Inferior parietal cortex (tissue), 1 donor: Measurements from ENCODE around the gene KRTAP12-1.

Experiments
- DNase-seq: peaks from one replicate; pipeline ENCODE4 v3.0.0-alpha.2; 2016; ENCODE audit errors: extremely low spot score

Gene KRTAP12-1, protein sequence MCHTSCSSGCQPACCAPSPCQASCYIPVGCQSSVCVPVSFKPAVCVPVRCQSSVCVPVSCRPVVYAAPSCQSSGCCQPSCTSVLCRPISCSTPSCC

DNA sequence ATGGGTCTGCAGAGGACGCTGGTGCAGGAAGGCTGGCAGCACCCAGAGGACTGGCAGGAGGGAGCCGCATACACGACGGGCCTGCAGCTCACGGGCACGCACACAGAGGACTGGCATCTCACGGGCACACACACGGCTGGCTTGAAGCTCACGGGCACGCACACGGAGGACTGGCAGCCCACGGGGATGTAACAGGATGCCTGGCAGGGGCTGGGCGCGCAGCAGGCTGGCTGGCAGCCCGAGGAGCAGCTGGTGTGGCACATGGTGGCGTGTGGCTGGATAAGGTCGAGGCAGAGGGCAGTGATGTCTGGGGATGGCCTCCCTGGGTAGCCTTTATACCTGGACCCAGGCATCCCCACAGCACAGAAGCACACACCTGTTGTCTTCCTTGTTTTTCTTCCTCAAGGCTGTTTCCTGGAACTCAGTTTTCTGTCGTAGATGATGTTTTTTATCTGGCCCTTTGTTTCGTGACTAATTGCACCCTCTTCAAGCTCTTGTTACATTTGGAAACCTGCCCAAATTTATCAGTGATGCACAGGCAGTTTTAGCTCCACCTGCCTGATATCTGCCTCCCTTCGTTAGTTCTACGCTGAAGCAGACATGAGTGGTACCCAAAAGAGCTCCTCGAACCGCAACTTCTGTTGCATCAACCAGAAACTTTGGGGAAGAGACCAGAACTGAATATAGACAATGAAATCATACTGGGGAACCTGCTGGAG, at the start of gene KRTAP12-1:
TSS of gene KRTAP12-1 (minus strand) at position 303 of the 719 bp plus-strand sequence. CDS start at position 263, 40 bp downstream.
- no peak for DNase-seq

DNA sequence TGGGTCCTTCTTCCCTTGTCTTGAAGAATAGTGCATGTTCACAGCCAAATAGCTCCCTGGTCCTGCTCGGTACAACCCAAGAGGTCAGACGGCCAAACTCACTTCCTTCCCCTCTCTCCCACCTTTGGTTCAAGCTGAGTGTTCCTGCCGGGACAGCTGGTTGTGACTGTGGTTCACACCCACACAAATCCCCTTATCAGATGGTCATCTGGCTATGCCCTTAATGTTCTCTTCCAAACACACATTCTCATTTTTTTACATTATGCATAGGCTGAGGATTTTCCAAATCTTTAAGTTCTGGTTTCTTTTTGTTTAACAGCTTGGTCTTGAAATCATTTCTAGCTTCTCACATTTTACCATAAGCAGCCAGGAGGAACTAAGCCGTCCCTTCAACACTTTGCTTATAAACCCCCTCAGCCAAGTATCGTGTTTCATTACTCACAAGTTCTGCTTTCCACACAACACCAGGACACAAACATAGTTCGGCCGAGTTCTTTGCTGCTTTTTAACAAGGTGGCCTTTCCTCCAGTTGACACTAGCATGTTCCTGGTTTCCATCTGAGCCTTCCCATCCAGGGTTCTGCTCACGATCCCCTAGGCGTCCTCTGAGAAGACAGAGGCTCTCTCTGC, 49.1 kb upstream of the KRTAP12-1 start:
- no peak for DNase-seq

DNA sequence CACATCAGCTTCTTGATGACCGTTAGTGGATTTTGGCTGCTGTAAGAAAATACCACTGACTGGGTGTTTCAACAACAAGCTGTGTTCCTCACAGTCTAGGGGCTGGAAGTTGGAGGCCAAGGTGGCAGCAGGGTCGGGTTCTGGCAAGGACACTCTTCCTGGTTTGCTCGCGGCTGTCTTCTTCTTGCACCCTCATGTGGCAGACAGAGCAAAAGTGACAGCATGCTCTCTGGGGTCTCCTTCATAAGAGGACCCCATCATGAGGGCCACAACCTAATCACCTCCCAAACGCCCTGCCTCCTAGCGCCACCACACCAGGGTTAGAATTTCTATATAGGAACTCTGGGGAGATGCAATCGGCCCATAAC, 48.0 kb upstream of the KRTAP12-1 start:
- no peak for DNase-seq

DNA sequence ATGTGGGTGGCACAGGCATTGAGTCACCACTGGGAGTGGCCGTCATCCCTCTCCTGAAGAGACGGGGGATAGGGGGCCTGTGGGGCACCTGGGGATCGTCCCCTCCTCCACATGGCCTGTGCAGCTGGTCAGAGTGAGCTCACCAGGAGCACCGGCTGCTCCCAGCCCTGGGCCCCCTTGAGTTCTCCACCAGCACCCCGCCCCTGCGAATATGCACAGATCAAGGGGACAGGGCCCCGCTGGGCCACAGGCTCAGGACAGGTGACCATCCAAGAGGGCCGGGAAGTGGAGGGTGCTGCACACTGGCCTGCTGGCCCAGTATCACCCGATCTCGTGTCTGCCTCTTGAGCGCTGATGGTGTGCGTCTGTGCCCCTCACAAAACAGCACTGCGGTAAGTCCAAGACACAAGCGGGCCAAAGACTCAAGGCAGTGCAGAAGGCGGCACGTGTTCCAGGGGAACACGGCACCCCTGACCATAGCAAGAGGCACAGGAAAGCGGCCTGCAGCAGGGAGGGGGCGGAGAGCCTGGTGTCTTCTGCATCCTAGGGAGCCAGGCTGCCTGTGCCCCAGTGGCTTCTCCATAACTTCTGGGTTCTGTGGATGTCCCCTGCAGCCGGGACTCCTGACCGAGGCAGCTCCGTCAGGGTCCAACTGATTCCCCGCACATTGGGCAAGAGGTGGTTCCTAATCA, 47.5 kb upstream of the KRTAP12-1 start:
- DNase-seq = no peak

DNA sequence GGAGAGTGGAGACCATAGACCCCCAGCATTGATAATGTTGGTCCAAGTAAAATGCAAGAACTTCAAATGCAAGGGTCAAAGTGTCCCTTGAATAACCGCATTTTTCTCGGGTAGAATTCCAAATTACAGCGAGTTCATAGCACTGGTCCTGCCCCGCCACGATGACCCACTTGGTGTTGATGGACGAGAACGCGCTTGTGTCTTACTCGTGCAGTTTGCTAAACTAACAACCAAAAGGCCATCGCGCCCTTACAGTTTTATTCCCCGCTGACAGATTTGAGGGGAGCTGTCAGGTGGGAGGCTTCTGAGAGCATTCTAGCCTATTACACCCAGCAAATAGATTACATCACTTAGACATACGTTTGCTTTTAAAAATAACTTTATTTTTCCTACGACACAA, 46.8 kb upstream of the KRTAP12-1 start:
- no peak for DNase-seq

DNA sequence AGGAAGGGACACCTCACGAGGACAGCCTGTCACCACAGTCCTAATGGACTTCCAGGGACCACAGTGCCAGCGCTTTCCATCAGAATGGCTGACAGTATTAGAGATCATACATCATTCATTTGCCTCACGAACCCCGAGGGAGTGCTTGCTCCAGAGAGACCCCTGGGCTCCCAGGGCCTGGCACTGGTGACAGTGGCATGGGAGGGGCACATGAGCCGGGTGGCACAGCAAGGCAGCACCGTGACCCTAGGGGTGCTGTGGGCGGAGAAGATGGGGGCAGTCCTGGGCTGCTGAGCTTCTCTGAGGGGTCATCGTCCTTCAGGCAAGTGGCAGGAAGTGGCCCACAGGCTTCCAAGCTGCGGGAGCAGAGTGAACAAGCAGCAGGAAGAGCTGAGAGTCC, 45.8 kb upstream of the KRTAP12-1 start:
- no peak for DNase-seq

DNA sequence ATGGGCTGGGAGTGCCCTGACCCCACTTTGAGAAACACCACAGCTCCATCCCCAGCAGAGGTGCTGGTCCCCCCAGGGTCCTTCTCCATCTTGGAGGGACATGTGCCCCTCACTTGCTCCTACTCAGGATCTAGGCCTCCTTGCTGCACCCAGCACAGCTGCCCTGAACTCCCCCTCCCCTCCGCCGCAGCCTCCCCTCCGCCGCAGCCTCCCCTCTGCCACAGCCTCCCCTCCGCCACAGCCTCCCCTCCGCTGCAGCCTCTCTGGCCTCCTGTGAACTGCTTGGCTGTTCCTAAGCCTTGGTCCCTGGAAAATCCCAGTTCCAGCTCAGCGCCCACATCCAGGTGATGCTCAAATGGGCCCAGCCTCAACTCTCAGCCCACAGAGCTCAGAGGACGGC, 45.4 kb upstream of the KRTAP12-1 start:
- DNase-seq = no peak

DNA sequence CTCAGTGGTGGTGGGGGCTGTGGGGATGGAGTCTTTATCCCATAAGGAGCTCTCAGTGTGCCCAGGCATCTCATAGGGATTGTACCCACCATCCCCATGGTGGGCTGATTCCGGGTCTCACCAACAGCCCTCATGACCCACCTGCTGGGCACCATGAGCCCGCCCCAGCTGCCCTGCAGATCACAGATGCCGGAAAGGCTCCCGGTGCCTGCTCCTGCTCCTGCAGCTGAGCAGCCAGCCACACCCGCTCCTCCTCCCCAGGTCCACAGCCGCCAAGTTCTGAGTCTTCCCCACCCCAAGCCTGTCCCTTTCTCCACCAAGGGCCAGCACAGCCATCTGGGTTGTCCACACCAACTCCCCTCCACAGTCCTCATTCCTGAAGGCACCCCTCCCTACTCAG, 44.9 kb upstream of the KRTAP12-1 start:
- DNase-seq = no peak

DNA sequence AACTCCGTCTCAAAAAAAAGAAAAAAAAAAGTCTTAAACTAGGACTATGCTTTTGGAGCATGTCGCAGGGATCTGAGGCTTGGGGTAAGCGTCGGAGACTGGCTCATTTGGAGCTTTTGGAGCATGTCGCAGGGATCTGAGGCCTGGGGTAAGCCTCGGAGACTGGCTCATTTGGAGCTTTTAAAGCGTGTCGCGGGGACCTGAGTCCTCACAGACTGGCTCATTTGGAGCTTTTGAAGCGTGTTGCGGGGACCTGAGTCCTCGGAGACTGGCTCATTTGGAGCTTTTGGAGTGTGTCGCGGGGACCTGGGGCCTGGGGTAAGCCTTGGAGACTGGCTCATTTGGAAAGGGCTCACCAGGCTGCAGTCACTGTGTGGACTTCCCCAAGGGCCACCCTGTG, 43.0 kb upstream of the KRTAP12-1 start:
- DNase-seq = no peak

DNA sequence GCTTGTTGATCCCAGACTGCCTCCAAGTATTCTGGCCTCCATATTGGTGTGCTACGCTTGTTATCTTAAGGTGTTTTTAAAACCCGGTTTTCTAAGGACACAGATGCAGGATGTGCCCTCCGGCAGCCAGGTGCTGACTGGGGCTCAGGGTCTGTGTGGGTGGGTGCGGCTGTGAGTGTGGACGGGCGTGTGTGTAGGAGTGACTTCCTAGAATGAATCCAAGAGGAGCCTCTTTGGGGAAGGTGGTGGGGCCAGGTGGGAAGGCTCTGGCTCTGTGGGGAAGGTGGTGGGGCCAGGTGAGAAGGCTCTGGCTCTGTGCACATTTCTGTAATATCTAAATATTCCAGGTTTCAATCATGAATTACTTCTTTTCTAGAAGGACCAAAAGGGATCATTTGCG, 42.2 kb upstream of the KRTAP12-1 start:
- DNase-seq = no peak

DNA sequence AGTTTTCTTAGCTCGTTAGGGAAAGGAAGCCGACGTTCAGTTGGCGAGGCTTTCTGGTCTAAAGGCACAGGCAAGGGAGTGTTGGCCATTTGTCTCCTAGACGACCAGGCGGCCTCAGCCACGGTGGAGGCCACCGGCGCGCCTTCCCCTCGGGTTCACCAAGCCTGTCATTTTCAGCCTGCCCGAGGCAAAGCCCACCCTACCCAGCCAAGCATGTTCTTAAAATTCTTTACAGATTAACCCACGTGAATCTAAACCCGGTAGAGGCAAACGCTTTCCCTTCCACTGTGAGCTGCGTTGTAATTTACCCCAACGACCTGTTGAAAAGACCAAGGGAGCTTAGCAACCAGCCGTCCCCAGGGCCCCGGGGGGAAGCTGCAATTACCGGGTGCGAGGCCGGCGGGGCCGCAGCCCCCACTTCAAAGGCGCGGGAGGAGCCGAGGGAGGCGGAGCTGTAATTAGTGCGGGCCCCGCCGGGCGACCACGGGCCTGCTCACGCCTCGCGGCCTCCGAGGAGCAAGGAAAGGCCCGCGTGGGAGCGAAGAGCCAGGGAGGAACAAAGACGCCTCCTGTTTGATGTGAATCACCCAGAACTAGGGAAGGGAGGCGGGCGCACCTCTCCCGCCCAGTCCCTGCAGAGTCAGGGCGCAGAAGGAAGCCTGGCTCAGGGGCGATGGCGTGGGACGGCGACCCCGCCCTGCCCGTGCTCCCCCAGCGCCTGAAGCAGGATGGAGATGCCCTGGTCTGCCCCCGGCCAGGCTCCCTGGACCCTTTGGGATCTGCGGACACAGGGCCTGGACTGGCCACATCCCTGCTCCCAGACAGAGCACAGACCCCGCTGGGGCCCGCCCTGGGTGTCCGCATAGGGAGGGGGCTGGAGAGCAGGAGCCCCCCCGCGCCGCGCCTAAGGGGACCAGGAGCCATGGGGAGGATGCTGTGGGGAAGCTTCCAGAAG, 41.5 kb upstream of the KRTAP12-1 start:
- DNase-seq = no peak

DNA sequence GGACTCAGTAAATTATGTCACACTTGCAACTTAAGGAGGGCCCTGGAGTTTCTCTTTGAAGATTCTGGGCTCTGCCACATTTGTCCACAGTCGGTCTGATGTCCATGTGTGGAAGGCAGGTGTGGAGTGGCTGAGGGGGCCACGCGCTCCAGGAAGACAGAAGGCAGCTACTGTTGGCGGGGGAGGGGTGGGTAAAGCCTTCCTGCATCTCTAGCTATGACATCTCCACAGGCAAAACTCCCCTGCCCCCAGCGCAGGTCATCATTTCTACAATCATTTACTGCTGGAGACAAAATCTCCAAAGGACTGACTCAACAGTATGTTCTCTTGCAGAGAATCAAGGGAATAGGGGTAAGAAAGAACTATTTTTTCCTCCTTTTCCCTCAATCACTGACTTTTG, 40.8 kb upstream of the KRTAP12-1 start:
- DNase-seq = no peak

DNA sequence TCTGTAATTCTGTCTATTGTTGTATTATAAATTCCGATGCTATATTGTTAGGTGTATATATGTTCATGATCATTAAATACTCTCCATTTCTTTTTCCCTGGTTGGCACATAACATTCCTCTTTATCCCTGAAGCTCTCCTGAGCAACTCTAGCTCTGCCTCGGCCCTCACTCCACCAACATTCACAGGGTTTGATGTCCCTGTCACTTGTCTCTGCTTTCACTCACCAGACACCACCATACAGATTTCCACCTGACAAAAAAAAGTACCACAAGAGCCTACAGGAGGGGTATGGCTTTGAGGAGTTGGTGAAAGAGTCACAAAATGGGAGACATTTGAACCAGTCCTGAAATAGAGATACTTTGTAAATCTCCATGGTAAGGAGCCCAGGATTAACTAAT, 38.2 kb upstream of the KRTAP12-1 start:
- DNase-seq = no peak

DNA sequence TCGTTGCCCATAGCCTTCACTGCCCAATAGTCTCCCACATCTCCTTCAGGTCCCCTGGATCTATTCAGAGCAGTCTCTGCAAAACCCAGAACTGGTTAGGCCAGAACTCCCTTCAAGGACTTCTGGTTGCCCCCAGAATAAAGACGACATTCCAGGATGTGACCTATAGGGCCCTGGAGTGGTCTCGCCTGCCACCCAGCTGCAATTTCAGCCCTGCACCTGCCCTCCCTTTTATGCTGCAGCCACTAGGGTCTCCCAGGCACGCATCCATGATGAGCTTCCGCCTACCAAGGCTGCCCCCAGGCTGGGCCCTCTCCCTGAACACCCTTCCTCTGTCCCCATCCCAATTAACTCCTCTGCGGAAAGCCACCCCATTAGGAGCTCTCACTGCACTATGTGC, 36.6 kb upstream of the KRTAP12-1 start:
- no peak for DNase-seq

DNA sequence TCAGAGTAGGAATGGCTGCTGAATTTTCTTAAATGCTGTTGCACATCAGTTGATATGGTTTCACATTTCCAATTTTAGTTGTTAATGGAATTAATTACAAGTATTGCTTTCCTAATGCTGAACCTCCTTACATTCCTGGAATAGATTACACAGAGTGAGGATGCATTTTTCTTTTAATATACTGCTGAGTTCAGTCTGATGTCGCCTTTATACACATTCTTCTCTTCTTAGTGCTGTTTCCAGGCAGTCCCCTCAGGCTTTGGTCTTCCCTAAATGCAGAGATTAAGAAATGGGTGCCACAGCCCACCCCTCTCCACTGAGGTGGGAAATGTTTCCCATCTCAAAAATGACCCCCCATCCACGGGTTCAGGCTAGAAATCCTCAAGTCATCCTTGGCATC, 36.1 kb upstream of the KRTAP12-1 start:
- no peak for DNase-seq

DNA sequence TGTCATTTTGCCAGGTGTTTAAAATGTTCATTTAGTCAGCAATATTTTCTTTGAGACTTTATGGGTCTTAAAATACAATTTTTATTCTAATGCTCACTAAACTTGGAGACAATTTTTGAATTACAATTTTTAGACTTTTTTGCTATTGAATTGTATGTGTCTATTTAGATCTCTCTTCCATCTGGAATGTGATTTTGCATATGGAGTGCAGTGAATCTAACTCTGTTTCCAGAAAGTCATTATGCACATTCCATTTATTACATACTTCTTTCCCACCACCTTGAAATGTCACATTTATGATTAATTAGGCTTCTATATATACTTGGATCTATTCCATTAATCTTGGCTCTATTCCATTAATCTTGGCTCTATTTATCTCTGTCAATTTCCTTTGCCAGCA, 35.0 kb upstream of the KRTAP12-1 start:
- no peak for DNase-seq

DNA sequence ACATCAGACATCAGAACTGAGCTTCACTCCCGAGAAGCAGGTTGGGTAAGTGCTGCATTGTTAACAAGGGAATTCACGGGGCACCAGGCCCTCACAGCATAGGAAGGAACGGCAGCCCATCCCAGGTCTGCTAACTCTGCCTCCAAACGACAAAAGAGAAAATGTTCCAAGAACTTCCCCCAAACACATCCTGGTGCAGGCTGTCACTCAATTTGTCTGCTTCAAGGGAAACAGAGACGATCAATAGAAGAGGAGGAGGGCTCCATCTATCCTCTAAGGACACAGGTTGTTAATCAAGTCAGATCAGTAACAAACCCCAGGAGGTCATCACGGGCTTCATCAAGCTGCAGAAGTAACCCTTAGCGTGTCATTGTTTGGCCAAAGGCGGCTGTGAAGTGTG, 32.9 kb upstream of the KRTAP12-1 start:
- DNase-seq = no peak

DNA sequence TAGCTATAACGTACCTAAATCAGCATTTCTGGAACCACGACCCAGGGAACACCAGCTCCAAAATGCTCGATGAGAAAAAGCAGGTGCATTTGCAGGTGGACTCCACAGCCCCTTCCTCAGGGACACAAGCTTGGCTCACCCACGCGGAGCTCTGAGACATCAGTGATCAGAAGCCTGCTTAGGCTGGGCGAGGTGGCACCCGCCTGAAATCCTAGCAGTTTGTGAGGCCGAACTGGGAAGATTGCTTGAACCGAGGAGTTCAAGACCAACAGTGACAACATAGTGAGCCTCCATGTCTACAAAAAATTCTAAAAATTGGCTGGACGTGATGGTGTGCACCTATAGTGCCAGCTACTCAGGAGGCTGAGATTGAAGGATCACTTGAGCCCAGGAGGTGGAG, 31.9 kb upstream of the KRTAP12-1 start:
- DNase-seq = no peak

DNA sequence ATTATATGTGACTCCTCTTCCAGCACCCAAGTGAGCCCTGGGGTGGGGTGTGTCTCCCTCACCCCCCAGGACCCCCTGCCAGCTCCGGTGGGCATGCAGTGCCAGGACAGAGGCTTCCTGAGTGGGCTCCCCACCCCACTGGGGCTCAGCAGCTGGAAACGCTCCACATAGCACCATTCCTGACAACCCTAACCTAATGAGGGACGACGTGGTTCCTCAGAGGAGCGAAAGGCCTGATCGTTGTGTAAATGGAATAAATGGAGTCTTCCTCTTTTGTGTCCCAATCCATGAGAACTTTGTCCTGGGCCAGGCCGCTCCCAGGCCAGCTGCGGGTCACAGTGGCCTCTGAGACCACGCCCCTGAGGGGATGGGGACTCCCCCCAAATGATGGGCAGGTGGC, 31.2 kb upstream of the KRTAP12-1 start:
- DNase-seq = no peak

DNA sequence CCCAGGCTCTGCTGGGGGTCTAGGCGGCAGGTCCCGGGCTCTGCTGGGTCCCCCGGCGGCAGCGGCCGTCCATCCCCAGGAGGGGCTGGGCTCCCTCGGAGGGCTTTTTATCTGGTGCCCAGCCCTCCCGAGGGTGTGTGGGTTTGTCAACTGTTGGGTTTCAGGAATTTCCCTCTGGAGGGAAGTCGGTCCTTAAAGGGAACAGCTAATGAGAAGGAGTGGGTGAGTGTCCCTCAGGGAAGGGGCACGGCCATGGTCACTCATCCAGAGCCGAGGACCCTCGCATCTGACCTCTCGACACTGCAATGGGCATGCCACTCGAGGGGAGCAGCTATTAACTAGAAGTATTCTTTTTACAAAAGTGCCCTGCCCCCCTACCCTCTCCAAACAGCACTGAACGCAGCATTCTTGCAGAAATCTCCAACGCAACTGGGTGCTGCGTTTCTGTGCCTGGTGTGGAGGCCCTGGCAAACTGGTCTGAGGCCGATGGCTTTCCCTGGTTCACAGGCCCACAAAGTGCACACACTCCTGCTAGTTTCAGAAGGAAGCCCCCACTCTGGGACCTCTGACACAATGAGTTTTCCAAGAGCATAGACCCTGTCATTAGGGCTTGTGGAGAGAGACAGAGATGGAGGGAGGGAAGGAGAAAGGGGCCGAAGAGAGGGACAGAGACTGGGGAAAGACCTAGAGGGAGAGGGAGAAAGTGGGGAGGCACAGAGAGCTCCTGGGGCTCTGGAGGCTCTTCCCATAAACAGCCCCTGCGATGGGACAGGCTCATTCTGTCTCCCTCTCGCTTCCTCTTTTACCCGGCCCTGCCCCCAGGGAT, 30.5 kb upstream of the KRTAP12-1 start:
- no peak for DNase-seq
